ENCODE data around the gene FOSB. TPM values are rescaled to one million over a fixed set of nuclear protein-coding genes. Genes with fewer than 3 reads are reported as not detected.
A peak's percentile ranks its signal among the peaks of the same experiment; 100 is the strongest.

Gene FOSB
- total and polyA plus RNA-seq, 9 of the 15 experiments (the other 6 are each of a cell fraction or from before 2014, with no cell fraction given): 0.11 to 2.7 (median 0.73) TPM

GRCh38 chr19:45492627-45493470 is 25.1 kb downstream of the FOSB start (continued):
- TF ChIP-seq, protein P1, sequence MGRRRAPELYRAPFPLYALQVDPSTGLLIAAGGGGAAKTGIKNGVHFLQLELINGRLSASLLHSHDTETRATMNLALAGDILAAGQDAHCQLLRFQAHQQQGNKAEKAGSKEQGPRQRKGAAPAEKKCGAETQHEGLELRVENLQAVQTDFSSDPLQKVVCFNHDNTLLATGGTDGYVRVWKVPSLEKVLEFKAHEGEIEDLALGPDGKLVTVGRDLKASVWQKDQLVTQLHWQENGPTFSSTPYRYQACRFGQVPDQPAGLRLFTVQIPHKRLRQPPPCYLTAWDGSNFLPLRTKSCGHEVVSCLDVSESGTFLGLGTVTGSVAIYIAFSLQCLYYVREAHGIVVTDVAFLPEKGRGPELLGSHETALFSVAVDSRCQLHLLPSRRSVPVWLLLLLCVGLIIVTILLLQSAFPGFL (CRISPR knock-in tag; IDR thresholded peaks at IDR 0.05): no peak
- TF ChIP-seq CREB5 (CRISPR knock-in tag; IDR thresholded peaks at IDR 0.05): no peak
- no peak for TF ChIP-seq POLR3A (IDR thresholded peaks at IDR 0.05; ENCODE audit: borderline replicate concordance, extremely low read depth, insufficient read depth, insufficient read length)
- TF ChIP-seq, protein P2, sequence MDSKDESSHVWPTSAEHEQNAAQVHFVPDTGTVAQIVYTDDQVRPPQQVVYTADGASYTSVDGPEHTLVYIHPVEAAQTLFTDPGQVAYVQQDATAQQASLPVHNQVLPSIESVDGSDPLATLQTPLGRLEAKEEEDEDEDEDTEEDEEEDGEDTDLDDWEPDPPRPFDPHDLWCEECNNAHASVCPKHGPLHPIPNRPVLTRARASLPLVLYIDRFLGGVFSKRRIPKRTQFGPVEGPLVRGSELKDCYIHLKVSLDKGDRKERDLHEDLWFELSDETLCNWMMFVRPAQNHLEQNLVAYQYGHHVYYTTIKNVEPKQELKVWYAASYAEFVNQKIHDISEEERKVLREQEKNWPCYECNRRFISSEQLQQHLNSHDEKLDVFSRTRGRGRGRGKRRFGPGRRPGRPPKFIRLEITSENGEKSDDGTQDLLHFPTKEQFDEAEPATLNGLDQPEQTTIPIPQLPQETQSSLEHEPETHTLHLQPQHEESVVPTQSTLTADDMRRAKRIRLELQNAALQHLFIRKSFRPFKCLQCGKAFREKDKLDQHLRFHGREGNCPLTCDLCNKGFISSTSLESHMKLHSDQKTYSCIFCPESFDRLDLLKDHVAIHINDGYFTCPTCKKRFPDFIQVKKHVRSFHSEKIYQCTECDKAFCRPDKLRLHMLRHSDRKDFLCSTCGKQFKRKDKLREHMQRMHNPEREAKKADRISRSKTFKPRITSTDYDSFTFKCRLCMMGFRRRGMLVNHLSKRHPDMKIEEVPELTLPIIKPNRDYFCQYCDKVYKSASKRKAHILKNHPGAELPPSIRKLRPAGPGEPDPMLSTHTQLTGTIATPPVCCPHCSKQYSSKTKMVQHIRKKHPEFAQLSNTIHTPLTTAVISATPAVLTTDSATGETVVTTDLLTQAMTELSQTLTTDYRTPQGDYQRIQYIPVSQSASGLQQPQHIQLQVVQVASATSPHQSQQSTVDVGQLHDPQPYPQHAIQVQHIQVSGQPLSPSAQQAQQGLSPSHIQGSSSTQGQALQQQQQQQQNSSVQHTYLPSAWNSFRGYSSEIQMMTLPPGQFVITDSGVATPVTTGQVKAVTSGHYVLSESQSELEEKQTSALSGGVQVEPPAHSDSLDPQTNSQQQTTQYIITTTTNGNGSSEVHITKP (IDR thresholded peaks at IDR 0.05; ENCODE audit: partially characterized antibody): peak; percentile 94
- peak; percentile 68; the same call in 1 of the 2 replicates for TF ChIP-seq GTF2E2 (tag; IDR thresholded peaks at IDR 0.05)
- TF ChIP-seq ZNF277 (CRISPR knock-in tag; IDR thresholded peaks at IDR 0.05; ENCODE audit: borderline replicate concordance): no peak
- no peak for TF ChIP-seq MED1 (CRISPR knock-in tag; IDR thresholded peaks at IDR 0.05; ENCODE audit: borderline replicate concordance)
- TF ChIP-seq RUNX1 (IDR thresholded peaks at IDR 0.05; ENCODE audit: low read depth): no peak
- TF ChIP-seq TFAM (CRISPR knock-in tag; conservative IDR thresholded peaks at IDR 0.05): no peak
- no peak for TF ChIP-seq PTTG1 (tag; IDR thresholded peaks at IDR 0.05; ENCODE audit: low read depth)
- peak; percentile 69 for TF ChIP-seq ZBTB17 (CRISPR knock-in tag; IDR thresholded peaks at IDR 0.05)
- TF ChIP-seq HDAC6 (IDR thresholded peaks at IDR 0.05; ENCODE audit: low read depth, low read length): no peak
- peak; percentile 55 for TF ChIP-seq EGR1 (conservative IDR thresholded peaks at IDR 0.05)
- TF ChIP-seq ELF2 (CRISPR knock-in tag; IDR thresholded peaks at IDR 0.05): no peak
- no peak for TF ChIP-seq BDP1 (IDR thresholded peaks at IDR 0.05; ENCODE audit: insufficient read depth, insufficient read length)
- TF ChIP-seq, protein P3, sequence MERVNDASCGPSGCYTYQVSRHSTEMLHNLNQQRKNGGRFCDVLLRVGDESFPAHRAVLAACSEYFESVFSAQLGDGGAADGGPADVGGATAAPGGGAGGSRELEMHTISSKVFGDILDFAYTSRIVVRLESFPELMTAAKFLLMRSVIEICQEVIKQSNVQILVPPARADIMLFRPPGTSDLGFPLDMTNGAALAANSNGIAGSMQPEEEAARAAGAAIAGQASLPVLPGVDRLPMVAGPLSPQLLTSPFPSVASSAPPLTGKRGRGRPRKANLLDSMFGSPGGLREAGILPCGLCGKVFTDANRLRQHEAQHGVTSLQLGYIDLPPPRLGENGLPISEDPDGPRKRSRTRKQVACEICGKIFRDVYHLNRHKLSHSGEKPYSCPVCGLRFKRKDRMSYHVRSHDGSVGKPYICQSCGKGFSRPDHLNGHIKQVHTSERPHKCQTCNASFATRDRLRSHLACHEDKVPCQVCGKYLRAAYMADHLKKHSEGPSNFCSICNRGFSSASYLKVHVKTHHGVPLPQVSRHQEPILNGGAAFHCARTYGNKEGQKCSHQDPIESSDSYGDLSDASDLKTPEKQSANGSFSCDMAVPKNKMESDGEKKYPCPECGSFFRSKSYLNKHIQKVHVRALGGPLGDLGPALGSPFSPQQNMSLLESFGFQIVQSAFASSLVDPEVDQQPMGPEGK (CRISPR knock-in tag; IDR thresholded peaks at IDR 0.05; ENCODE audit: borderline replicate concordance): no peak
- no peak for TF ChIP-seq NBN (IDR thresholded peaks at IDR 0.05; ENCODE audit: low read depth)
- TF ChIP-seq ETV5 (CRISPR knock-in tag; IDR thresholded peaks at IDR 0.05; ENCODE audit: low read depth): peak; percentile 86
